GM19238 (cell line): ENCODE data around the gene SPEN.

Source experiments
- DNase-seq: peaks from one replicate; pipeline ENCODE4 v3.0.0; 2011; ENCODE audit warnings: low spot score; ENCODE audit not compliant: insufficient read length

Gene SPEN

GRCh38 chr1:15934211-15935055, 86.9 kb downstream of the SPEN start:
- no peak for DNase-seq

DNA sequence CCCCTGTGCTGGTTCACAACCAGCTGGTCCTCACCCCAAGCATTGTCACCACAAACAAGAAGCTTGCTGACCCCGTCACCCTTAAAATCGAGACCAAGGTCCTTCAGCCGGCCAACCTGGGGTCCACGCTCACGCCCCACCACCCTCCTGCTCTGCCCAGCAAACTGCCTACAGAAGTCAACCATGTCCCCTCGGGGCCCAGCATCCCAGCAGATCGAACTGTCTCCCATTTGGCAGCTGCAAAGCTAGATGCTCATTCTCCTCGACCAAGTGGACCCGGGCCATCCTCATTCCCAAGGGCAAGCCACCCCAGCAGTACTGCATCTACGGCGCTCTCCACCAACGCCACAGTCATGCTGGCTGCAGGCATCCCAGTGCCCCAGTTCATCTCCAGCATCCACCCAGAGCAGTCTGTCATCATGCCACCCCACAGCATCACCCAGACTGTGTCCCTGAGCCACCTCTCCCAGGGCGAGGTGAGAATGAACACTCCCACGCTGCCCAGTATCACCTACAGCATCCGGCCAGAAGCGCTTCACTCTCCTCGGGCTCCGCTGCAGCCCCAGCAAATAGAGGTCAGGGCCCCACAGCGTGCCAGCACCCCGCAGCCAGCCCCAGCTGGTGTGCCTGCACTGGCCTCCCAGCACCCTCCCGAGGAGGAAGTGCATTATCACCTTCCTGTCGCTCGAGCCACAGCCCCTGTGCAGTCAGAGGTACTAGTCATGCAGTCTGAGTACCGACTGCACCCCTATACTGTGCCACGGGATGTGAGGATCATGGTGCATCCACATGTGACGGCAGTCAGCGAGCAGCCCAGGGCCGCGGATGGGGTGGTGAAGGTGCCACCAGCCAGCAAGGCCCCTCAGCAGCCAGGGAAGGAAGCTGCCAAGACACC, 87.8 kb downstream of the SPEN start:
- no peak for DNase-seq

- DNase-seq, result no peak
Measured at GRCh38 chr1:15936025-15936424, 88.5 kb downstream of the SPEN start.

- DNase-seq, result no peak
Measured at GRCh38 chr1:15937146-15937545, 89.6 kb downstream of the SPEN start.

DNA sequence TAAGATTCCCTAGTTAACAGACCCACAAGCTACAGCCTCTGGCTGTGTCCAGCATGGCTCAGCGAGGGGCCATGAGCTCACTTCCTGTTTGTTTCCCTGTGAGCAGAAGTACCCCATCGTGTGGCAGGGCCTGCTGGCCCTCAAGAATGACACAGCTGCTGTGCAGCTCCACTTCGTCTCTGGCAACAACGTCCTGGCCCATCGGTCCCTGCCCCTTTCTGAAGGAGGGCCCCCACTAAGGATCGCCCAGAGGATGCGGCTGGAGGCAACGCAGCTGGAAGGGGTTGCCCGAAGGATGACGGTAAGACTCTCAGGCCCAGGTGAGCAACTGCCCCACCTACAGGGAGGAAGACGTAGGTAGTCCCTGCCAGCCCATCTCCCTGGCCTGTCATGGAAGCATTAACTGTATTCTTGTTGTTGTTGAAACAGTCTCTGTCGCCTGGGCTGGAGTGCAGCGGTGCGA, 90.2 kb downstream of the SPEN start:
- no peak for DNase-seq

- no peak for DNase-seq
Measured at GRCh38 chr1:15938628-15939161, 91.2 kb downstream of the SPEN start.

- no peak for DNase-seq
Measured at GRCh38 chr1:15939181-15940109, 91.9 kb downstream of the SPEN start.

GRCh38 chr1:15940110-15941043, 92.9 kb downstream of the SPEN start:
- no peak for DNase-seq

DNA sequence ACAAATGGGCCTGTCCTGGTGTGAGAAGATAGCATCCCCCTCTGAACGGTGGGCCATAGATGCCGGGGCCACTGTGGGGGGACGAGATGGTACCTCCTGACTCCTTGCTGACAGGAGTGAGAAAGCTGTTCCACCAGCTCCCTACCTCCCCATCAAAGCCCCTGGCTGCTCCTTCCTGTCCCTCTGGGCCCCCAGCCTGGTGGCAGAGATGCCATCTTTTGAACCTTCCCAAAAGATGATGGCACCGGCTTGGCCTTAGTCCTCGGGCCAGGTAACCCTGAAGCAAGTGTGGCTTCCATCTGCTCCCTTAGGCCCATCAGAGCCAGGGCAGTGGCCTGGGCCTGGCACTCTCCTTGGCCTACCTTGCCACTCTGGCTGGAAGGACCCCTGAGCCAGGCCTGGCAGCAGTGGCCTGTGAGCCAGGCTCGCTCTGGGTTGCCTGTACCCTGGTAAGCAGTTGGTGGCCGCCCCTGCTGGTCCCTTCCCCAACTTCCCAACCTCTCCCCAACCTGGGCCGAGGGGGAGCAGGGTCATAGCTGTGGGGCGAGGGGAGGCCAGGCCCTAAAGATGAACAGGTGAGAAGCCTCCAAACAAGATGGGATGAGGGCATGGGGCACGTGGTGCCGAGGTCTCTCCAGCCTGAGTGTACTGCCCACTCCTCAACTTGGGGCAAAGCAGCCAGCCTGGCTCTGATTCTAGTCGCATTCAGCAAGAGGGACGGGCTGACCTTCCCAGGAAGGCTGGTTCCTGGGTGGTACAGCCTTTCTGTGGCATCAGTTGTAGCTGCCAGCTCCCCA, 93.7 kb downstream of the SPEN start:
- DNase-seq, result no peak

GRCh38 chr1:15941899-15942660, 94.6 kb downstream of the SPEN start:
- DNase-seq, result no peak

- DNase-seq, result no peak
Measured at GRCh38 chr1:15942661-15943327, 95.3 kb downstream of the SPEN start.

DNA sequence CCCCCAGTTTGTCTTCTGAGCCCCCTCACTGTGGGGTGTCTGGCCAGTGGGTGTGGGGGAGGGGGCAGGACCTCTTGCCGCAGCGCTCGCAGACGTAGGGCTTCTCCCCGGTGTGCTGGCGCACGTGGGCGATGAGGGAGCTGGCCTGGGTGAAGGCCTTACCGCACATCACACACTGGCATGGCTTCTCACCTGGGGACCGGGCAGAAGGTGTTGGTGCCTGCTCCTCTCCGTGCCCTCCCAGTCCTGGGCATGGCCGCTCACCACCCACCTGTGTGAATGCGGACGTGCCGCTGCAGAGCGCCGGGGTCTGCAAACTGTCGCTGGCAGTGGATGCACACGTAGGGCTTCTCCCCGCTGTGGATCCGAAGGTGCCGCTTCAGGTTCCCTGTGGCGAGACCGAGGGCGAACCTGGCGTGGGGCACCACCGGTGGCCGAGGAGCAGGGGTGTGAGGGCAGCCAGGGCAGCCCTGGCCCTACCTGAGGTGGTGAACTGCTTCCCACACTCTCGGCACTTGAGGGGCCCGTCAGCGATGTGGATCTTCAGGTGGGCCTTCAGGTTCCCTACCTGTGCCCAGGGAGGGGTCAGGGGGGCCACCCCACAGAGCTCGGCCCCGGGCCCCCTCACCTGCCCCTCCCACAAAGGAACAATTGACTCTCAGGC, 96.0 kb downstream of the SPEN start:
- no peak for DNase-seq

DNA sequence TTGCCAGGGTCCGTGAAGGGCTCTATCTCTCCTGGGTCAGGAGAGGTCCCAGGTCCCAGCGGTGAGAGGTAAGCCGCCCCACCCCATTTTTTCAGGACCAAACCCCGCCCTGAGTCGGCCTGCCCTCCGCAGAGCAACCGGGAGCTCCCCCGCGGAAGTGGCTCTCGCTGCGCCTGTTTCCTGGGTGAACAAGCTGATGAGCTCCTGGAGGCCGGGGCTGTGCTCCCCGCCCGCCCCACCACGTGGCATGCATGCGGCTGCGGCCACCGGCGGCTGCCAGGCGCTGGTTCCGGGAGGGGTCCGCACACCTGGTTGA, 96.4 kb downstream of the SPEN start:
- no peak for DNase-seq

- DNase-seq, result no peak
Measured at GRCh38 chr1:15944308-15945010, 97.0 kb downstream of the SPEN start.

- no peak for DNase-seq
Measured at GRCh38 chr1:15945011-15945831, 97.7 kb downstream of the SPEN start.
